GM21619 (cell line): Measurements from ENCODE around the gene PRSS16.
"Not testable (repeated sequence)": the region's sequence is repeated elsewhere in the genome, so short reads cannot be mapped to it uniquely, and the experiment has no call there.

Experiments used
- ATAC-seq: cut with Tn5 transposase; IDR thresholded peaks from one replicate; pipeline ENCODE4 v1.9.1; 2021; ENCODE audit not compliant: unreplicated experiment

PRSS16 gene

DNA sequence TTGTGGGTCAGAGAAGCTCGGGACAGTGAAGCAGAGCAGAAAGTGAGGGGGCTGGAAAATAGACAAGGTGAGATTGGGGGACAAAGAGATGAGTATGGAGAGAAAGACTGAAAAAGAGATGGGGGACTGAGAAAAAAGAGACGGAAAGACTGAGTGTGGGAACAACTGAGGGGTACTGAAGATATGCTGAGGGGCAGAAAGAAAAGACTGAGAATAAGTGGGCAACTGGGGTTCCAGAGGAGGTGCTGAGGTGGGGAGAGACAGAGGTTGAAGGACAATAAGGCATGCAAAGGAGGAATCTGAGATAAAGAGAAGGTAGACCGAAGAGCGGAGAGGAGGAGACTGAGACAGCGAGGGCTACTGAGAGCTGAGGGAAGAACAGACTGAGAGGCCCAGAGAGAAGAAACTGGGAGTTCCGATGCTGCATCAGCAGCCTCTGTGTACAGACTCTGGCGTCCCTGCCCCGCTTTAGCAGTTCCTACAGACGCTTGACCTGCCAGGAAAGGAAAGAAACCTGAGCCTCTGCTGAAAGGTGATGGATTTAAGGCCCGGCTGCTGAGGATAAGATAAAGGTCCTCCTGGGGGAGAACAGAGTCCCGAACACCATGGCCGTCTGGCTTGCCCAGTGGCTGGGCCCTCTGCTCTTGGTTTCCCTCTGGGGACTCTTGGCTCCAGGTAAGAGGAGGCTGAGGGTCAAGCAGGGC, at the start of gene PRSS16:
PRSS16 (plus strand) TSS at position 569 of the 704 bp plus-strand sequence; CDS start at position 606, 37 bp downstream.
- no peak for ATAC-seq

- no peak for ATAC-seq
Observed at GRCh38 chr6:27205375-27206278, 41.9 kb upstream of the PRSS16 start.

DNA sequence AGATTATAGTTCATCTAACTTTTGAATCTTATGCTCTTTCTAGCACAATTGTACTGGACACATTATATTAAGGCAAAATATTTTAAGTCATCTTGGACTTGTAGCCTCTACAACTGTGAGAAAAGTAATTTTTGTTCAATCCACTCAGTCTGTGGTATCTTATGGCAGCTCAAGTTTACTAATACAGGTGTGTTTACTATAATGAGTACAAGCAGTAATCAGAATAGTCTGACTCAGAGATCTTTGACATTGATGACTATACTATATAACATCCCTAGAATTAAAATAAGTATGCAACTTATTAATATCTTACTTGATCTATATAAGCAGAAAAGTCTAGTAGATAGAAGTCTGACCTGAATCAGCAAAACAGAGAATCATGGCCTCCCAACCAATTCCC, 40.7 kb upstream of the PRSS16 start:
- ATAC-seq = no peak

DNA sequence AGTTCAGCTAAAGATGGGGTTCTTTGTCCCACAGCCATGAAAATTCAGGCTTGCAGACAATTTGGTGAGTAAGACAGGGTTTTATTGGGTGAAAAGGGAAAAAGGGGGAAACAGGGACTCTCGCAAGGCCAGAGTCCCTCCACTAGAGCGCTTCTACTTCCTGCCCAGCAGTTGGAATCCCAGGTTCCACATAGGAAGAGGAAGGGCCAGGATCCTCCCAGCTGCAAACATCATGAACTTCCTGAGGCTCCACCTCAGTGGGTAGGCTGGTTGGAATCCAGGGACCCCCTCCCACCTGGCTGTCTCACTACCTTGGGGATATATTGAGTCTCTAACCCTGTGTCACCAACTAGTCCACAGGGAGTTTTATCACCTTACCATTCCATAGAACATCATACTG, 39.5 kb upstream of the PRSS16 start:
- no peak for ATAC-seq

DNA sequence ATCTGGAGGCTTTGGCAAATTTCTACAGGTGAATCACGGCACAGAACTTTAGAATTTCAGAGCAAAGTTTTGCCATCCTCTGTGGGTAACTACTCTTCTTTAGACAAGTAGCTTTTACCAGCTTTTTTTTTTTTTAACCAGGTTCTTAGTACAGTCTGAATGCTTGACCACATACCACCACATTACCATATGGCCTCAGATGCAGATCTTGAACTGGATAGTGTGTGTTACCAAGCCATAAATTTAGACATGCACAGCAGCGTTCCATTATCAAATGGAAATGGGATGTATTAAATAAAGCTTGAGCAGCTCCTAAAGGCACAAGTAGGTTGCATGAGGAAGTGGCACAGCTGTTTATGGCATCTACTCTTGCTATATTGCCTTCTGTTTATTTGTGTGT, 38.3 kb upstream of the PRSS16 start:
- ATAC-seq = no peak

DNA sequence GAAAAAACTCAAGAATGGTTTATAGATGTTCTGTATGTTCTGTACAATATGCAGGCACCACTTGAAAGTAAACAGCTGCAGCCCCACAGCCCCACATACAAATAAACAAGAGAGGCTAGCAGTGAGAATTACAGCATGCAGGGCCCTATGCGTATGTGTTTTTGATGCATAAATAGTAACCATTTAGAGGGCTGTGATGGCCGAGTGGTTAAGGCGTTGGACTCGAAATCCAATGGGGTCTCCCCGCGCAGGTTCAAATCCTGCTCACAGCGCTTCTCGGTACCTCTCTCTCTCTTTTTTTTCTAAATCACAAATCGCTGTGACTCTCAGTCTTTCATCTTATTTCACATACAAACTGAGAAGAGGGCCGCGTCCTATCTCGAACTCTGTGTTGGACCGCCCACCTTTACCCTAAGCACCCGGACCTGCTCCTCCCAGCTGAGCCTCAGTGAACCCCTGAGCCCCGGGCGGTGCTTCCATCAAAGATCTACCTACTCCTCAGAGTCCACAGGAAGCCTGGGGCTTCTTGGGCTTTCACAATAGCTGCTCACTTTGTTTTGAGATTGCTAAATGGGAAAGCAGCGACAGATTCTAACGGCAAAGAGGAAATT, 37.7 kb upstream of the PRSS16 start:
- ATAC-seq = no peak

DNA sequence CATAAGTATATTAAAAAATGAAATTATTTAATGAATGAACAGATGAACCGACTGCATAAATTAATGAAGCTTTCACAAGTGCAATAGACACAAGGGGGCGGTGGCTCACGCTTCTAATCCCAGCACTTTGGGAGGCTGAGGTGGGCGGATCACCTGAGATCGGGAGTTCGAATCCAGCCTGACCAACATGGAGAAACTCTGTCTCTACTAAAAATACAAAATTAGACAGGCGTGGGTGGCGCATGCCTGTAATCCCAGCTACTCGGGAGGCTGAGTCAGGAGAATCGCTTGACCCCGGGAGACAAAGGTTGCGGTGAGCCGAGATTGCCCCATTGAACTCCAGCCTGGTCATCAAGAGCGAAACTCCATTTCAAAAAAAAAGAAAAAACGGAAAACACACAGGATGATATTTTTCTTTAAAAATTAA, 34.4 kb upstream of the PRSS16 start:
- ATAC-seq = not testable (repeated sequence)

DNA sequence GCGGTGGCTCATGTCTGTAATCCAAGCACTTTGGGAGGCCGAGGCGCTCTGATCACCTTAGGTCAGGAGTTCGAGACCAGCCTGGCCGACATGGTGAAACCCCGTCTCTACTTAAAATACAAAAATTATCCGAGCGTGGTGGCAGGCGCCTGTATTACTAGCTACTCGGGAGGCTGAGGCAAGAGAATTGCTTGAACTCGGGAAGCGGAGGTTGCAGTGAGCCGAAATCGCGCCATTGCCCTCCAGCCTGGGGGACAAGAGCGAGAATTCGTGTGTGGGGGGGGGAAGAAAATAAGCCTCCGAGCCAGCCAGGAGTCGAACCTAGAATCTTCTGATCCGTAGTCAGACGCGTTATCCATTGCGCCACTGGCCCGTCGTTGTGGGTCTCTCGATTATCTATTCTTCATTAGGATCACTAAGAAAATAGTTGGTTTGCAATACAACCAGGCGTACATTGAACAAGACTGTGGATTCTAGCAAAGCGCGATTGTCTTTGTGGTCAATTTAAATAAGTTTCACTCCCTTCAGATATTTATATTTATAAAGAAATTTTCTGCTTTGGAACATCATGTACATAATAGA, 33.9 kb upstream of the PRSS16 start:
- ATAC-seq = no peak

DNA sequence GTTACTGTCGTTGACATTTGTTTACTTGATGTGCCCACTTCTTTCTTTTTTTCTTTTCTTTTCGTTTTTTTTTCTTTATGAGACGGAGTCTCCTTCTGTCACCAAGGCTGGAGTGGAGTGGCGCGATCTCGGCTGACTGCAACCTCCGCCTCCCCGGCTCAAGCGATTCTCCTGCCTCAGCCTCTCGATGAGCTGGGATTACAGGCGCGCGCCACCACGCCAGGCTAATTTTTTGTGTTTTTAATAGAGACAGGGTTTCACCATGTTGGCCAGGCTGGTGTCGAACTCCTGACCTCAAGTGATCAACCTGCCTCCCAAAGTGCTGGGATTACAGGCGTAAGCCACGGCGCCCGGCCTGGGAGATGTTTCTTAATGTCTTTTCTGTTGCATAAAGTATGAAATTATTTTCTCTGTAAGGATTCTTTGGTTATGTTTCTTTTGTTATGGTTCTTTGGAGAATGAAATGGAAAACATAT, 33.3 kb upstream of the PRSS16 start:
- no peak for ATAC-seq

DNA sequence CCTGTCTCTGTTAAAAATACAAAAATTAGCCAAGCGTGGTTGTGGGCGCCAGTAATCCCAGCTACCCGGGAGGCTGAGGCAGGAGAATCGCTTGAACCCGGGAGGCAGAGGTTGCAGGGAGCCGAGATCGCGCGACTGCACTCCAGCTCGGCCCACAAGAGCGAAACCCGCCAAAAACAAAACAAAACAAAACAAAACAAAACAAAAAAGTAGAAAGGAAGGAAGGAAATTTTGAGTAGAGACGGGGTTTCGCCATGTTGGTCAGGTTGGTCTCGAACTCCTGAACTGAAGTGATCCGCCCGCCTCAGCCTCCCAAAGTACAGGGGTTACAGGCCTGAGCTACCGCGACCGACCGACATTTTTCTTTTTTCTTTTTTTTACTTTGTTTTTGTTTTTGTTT, 30.6 kb upstream of the PRSS16 start:
- no peak for ATAC-seq

- not testable (repeated sequence) for ATAC-seq
Observed at GRCh38 chr6:27222971-27223370, 24.5 kb upstream of the PRSS16 start.

DNA sequence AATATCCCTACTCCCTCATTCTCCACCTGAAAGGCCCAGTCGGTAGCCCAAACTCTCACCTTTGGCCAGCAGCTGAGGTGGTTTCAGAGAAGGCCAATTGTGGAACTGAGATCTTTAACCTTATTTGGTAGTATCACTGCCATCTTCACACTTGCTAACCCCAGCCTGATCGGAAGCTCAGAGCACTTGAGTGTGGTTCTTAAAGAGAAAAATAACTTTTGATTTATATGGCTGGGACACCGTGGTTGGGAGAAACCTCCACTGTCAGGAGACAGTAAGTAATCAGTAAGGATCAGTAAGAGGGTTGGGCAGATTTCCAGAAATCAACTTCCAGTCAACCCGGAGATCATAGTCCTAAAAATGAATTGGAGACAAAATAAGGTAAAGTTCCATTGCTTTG, 22.8 kb upstream of the PRSS16 start:
- no peak for ATAC-seq

DNA sequence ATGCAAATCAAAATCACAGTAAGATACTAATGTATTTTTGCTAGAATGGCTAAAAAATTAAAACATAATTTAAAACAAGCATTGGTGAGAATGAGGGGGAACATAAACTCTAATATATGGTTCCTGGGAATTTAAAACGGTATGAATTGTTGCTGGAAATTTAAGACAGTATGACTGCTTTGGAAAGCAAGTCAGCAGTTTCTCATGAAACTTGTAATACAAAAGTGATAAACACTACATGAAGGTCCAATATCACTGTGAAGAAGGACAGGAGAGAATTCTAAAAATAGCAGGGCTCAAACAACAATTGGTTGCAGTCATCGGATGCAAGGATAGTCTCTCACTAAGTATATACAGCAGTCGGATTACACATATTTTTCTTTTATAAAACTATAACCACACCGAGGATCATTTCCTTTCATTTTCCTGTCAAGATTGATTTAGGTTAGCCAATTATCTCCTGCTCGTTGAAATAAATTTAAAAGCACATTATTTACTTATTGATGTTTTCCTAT, 18.5 kb upstream of the PRSS16 start:
- no peak for ATAC-seq

- ATAC-seq = no peak
Observed at GRCh38 chr6:27230758-27231111, 16.8 kb upstream of the PRSS16 start.

GRCh38 chr6:27234576-27234975, 12.9 kb upstream of the PRSS16 start:
- ATAC-seq = no peak

DNA sequence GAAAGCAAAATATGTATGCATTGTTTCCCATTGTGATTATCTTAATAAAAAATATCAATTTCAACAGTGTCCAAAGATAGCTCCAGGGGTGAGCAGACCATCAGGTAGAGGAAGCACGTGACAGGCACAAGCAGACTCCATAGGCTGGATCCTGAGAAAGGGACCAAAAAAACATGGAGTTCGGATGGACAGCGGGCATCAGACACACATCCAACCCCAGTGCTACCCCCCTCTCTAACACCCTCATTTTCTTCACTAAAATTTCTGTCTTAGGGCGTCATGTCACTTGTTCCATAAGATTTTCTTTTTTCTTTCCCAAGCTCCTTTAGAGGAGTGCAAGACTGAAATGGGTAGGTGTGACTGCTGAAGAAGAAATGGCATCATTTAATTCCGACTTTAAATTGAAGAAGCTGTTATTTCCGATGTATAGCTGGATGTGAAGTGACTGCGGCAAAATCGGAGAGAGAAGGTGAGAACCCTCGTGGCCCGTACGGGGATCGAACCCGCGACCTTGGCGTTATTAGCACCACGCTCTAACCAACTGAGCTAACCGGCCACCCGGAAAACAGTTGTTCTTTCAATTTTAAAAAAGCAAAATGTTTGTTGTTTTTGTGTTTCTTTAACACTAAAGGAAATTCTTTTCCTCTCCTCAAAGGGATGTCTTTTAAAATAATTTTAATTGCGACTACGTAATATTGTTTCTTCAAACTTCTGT, 10.3 kb upstream of the PRSS16 start:
- no peak for ATAC-seq

- no peak for ATAC-seq
Observed at GRCh38 chr6:27238010-27238983, 9.2 kb upstream of the PRSS16 start.

- no peak for ATAC-seq
Observed at GRCh38 chr6:27239258-27239657, 8.2 kb upstream of the PRSS16 start.

DNA sequence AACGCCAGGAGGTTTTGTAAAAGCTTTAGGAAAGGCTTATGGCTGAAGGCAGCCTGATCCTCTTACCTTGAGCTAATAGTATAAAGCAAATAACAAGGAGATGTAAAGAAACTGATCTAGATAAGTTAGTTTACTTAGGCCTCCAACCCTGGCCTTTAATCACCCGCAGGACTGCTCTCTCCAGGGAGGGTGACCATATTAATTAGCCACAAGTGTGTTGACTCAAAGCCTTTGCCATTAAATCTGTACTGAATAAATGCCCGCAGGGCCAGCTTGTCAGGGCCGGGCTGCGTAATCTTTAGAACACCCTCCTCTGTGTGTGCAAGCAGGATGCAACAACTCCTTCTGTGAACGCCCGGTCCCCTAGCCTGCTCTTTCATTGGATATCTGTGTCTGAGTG, 6.1 kb upstream of the PRSS16 start:
- ATAC-seq = no peak
